HG03571 (cell line): Measurements from ENCODE around the gene SLC48A1.

Experiments
- ATAC-seq: cut with Tn5 transposase; IDR thresholded peaks from one replicate; pipeline ENCODE4 v1.9.1; 2021; ENCODE audit not compliant: unreplicated experiment

SLC48A1 gene

GRCh38 chr12:47790676-47791350 is 17.8 kb downstream of the SLC48A1 start:
- no peak for ATAC-seq

- no peak for ATAC-seq
Observed at GRCh38 chr12:47791351-47791746, 18.3 kb downstream of the SLC48A1 start.

- no peak for ATAC-seq
Observed at GRCh38 chr12:47791874-47792273, 18.8 kb downstream of the SLC48A1 start.

GRCh38 chr12:47793015-47793681 is 20.1 kb downstream of the SLC48A1 start:
- ATAC-seq = no peak

GRCh38 chr12:47794679-47795078 is 21.6 kb downstream of the SLC48A1 start:
- no peak for ATAC-seq

- ATAC-seq = no peak
Observed at GRCh38 chr12:47795121-47795813, 22.2 kb downstream of the SLC48A1 start.

- ATAC-seq = no peak
Observed at GRCh38 chr12:47795814-47796411, 22.9 kb downstream of the SLC48A1 start.

GRCh38 chr12:47797441-47797840 is 24.4 kb downstream of the SLC48A1 start:
- no peak for ATAC-seq

GRCh38 chr12:47798382-47798948 is 25.4 kb downstream of the SLC48A1 start:
- no peak for ATAC-seq

GRCh38 chr12:47799357-47799955 is 26.4 kb downstream of the SLC48A1 start:
- ATAC-seq = no peak

- ATAC-seq = no peak
Observed at GRCh38 chr12:47800582-47800981, 27.5 kb downstream of the SLC48A1 start.

GRCh38 chr12:47801170-47801903 is 28.3 kb downstream of the SLC48A1 start:
- ATAC-seq = no peak

- no peak for ATAC-seq
Observed at GRCh38 chr12:47801904-47802246, 28.8 kb downstream of the SLC48A1 start.

- no peak for ATAC-seq
Observed at GRCh38 chr12:47802312-47802711, 29.3 kb downstream of the SLC48A1 start.

- no peak for ATAC-seq
Observed at GRCh38 chr12:47803191-47803875, 30.3 kb downstream of the SLC48A1 start.

- no peak for ATAC-seq
Observed at GRCh38 chr12:47804171-47804570, 31.1 kb downstream of the SLC48A1 start.

- ATAC-seq = no peak
Observed at GRCh38 chr12:47805417-47805816, 32.4 kb downstream of the SLC48A1 start.

- no peak for ATAC-seq
Observed at GRCh38 chr12:47807338-47807737, 34.3 kb downstream of the SLC48A1 start.

- ATAC-seq = no peak
Observed at GRCh38 chr12:47808050-47808449, 35.0 kb downstream of the SLC48A1 start.
